ENCODE data around the gene TMEM259. TPM values are rescaled to one million over a fixed set of nuclear protein-coding genes. Genes with fewer than 3 reads are reported as not detected.

TMEM259 gene
- total RNA-seq (ENCODE audit: unreplicated experiment) = 182 TPM
- long read RNA-seq, transcript TMEM259-202 (11 exons, 2,748 nt) = major isoform, 9 of 19 reads
- long read RNA-seq, partial matches to known transcripts = 0 of 19 reads
- long read RNA-seq, other reads (novel, unspliced or antisense) = 7 of 19 reads

DNA sequence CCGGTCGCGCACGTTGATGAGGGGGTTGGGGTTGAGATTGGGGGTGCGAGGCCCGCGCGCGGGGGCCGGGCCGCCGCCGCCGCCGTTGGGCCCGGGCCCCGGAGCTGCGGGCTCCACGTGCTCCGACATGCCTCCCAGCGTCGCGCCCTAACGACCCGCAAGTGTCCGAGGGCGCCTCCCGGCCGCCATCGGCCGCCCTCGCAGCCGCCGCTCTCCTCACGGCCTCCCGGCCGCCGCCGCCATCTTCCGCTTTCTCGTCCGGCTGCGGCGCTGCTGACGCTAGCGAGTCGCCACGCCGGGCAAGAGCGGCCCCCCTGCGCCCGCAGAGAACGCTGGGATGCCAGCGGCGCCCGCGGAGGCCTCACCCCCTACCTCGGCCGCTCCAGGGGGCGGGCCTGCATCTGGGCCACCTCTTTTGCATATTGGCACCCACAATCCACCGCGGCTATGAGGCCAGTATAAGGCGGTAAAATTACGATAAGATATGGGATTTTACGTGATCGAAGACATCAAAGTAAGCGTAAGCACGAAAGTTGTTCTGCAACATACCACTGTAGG, at the start of gene TMEM259:
TSS of gene TMEM259 (minus strand) at position 256 of the 558 bp plus-strand sequence. CDS start at position 129, 127 bp downstream.
- TF ChIP-seq, protein P1, sequence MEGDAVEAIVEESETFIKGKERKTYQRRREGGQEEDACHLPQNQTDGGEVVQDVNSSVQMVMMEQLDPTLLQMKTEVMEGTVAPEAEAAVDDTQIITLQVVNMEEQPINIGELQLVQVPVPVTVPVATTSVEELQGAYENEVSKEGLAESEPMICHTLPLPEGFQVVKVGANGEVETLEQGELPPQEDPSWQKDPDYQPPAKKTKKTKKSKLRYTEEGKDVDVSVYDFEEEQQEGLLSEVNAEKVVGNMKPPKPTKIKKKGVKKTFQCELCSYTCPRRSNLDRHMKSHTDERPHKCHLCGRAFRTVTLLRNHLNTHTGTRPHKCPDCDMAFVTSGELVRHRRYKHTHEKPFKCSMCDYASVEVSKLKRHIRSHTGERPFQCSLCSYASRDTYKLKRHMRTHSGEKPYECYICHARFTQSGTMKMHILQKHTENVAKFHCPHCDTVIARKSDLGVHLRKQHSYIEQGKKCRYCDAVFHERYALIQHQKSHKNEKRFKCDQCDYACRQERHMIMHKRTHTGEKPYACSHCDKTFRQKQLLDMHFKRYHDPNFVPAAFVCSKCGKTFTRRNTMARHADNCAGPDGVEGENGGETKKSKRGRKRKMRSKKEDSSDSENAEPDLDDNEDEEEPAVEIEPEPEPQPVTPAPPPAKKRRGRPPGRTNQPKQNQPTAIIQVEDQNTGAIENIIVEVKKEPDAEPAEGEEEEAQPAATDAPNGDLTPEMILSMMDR (IDR thresholded peaks at IDR 0.05; ENCODE audit: unreplicated experiment) = no peak
- DNase-seq (ENCODE audit: low spot score) = peak; percentile 96
- Mint-ChIP-seq H3K4me3 (ENCODE audit: unreplicated experiment) (peak within 1 kb of the TSS; percentile 96), H3K9me3 (ENCODE audit: unreplicated experiment) (no peaks in the 10 kb centered on the region), H3K36me3 (ENCODE audit: low read depth, unreplicated experiment) (peaks cover 3% of the 10 kb centered on the region), H3K4me1 (ENCODE audit: unreplicated experiment) (peaks cover 20% of the 10 kb centered on the region), H3K27me3 (ENCODE audit: unreplicated experiment) (peaks cover 6% of the 10 kb centered on the region), H3K27ac (ENCODE audit: unreplicated experiment) (peak within 1 kb of the TSS; percentile 98)

DNA sequence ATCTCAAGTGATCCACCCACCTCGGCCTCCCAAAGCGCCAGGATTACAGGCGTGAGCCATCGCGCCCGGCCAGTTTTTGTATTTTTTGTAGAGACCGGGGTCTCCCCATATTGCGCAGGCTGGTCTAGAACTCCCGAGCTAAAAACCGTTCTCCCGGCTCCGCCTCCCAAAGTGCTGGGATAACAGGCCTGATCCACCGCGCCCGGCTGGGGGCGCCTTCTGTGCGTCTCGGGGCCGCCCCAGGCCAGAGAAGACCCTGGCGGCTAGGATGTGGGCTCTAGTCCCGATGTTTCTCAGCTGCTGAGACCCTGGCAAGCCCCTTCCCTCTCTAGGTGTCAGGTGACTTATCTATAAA, 49.6 kb upstream of the TMEM259 start:
- Mint-ChIP-seq H3K36me3 (ENCODE audit: low read depth, unreplicated experiment) (peaks cover under 1% of the 10 kb centered on the region), H3K27ac (ENCODE audit: unreplicated experiment) (no peak overlapping the region), H3K4me3 (ENCODE audit: unreplicated experiment) (no peak overlapping the region), H3K4me1 (ENCODE audit: unreplicated experiment) (peaks cover 10% of the 10 kb centered on the region), H3K9me3 (ENCODE audit: unreplicated experiment) (no peaks in the 10 kb centered on the region), H3K27me3 (ENCODE audit: unreplicated experiment) (peaks cover 21% of the 10 kb centered on the region)
- TF ChIP-seq, protein P1 (IDR thresholded peaks at IDR 0.05; ENCODE audit: unreplicated experiment) = no peak
- no peak for DNase-seq (ENCODE audit: low spot score)

DNA sequence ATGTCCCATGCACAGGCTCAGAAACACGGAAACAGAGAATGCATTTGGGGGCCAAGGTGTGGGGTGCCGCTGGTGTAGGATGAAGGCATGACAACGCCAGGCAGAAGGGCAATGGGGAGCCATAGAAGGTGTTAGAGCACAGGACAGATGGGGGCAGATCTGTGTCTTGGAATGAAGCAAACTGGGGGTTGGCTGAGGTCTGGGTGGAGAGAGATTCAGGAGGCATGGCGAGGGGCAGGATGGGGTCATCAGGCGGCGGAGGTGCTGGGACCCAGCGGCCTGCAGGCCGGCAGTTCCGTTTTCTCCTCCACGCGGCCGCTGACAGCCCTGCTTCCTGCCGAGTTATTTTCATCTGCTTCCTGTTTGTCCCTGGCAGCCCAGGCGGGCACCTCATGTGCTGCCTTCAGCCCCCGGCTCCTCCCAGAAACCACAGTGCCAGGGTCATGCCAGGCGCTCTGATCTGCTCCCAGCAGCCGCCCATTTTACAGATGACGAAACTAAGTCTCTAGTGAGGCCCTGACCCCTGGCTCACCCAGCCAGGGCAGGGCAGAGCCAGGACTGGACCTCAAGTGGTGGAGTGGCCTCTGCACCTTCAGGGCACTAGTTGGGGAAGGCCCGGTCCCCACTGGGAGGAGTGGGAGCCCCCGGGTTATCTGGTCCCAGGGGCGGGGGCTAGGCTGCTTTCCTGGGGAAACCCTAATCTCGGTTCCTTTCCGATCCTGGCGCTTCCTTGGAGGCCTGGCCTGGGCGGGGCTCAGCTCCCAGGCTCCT, 48.3 kb upstream of the TMEM259 start:
- Mint-ChIP-seq H3K27me3 (ENCODE audit: unreplicated experiment) (peaks cover 22% of the 10 kb centered on the region), H3K27ac (ENCODE audit: unreplicated experiment) (no peak overlapping the region), H3K9me3 (ENCODE audit: unreplicated experiment) (no peaks in the 10 kb centered on the region), H3K4me1 (ENCODE audit: unreplicated experiment) (peaks cover 10% of the 10 kb centered on the region), H3K4me3 (ENCODE audit: unreplicated experiment) (peak overlapping the region; percentile 27), H3K36me3 (ENCODE audit: low read depth, unreplicated experiment) (no peaks in the 10 kb centered on the region)
- no peak for DNase-seq (ENCODE audit: low spot score)
- TF ChIP-seq, protein P1 (IDR thresholded peaks at IDR 0.05; ENCODE audit: unreplicated experiment) = no peak

DNA sequence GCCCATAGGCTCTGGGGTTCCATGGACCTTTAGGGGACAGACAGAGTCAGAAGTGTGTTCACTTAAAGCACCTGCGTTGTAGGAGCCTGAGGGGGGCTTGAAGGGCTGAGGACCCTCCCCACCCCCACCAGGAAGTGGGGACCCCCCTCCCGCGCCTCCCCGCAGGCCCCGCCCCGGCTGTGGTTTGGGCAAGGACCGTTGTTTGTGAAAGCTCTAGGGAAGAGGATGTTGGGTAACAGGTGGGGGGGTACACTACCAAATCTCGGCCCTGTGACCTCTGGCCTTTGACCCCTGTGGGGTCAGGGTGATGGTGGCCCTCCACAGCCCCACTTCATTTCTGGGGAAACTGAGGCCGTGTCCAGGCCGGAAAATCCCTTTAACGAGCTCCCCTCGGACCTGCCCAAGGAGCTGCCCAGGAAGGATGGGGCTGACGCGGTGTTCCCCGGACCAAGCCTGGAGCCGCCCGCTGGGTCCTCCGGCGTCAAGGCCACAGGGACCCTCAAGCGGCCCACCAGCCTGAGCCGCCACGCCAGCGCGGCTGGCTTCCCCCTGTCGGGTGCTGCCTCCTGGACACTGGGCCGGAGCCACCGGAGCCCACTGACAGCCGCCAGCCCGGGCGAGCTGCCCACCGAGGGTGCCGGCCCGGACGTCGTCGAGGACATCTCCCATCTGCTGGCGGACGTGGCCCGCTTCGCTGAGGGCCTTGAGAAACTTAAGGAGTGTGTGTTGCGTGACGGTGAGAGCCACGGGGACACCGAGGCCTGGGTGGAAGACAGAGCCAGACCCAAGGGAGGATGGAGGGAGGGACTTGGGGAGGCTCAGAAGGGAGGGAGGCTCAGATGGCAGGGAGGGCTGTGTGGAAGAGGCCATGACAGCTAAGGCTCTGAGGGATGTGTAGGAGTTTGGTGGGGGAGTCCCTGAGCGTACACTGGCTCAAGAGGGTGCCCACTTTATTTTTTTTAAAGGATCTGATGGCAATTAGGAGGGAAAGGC, 47.4 kb upstream of the TMEM259 start:
- no peak for DNase-seq (ENCODE audit: low spot score)
- H3K27me3 Mint-ChIP-seq (ENCODE audit: unreplicated experiment) = peaks cover 29% of the 10 kb centered on the region

More for the DNA sequence above, 47.4 kb upstream of the TMEM259 start:
- Mint-ChIP-seq H3K4me3 (ENCODE audit: unreplicated experiment) (peak overlapping the region; percentile 27), H3K9me3 (ENCODE audit: unreplicated experiment) (no peaks in the 10 kb centered on the region), H3K36me3 (ENCODE audit: low read depth, unreplicated experiment) (no peaks in the 10 kb centered on the region), H3K27ac (ENCODE audit: unreplicated experiment) (no peak overlapping the region), H3K4me1 (ENCODE audit: unreplicated experiment) (peaks cover 10% of the 10 kb centered on the region)
- TF ChIP-seq, protein P1 (IDR thresholded peaks at IDR 0.05; ENCODE audit: unreplicated experiment) = no peak

All from endothelial cell (in vitro differentiated cells).